Astrocyte of the cerebellum (primary cell): ENCODE data around the gene COLEC12.

Source experiments
- DNase-seq: peaks from one replicate; pipeline ENCODE4 v3.0.0-alpha.2; 2011; ENCODE audit warnings: low read depth
- H3K4me3 ChIP-seq: 2 replicates; pipeline ENCODE4 v1.5.1; 2011; ENCODE audit warnings: mild to moderate bottlenecking, low read depth, low read length, moderate library complexity
- CTCF ChIP-seq: IDR thresholded peaks from 2 replicates; pipeline ENCODE4 v1.5.1; 2012; ENCODE audit warnings: low read length, low read depth, moderate library complexity, mild to moderate bottlenecking; ENCODE audit errors: missing control alignments
- in situ Hi-C: cut with HindIII; loops from 2 replicates; pipeline ENCODE4 v1.10.0; 2017; ENCODE audit warnings: low sequenced_read_pairs

The COLEC12 gene

GRCh38 chr18:518081-518480 lies 17.6 kb upstream of the COLEC12 start:
- in situ Hi-C loops, result no loop called here
- TF ChIP-seq CTCF, result no peak
- DNase-seq, result no peak
- no peak overlapping the region for H3K4me3 ChIP-seq

GRCh38 chr18:515838-516237 lies 15.3 kb upstream of the COLEC12 start:
- H3K4me3 ChIP-seq, result no peak overlapping the region
- no peak for DNase-seq
- in situ Hi-C loops, result no loop called here
- no peak for TF ChIP-seq CTCF

DNA sequence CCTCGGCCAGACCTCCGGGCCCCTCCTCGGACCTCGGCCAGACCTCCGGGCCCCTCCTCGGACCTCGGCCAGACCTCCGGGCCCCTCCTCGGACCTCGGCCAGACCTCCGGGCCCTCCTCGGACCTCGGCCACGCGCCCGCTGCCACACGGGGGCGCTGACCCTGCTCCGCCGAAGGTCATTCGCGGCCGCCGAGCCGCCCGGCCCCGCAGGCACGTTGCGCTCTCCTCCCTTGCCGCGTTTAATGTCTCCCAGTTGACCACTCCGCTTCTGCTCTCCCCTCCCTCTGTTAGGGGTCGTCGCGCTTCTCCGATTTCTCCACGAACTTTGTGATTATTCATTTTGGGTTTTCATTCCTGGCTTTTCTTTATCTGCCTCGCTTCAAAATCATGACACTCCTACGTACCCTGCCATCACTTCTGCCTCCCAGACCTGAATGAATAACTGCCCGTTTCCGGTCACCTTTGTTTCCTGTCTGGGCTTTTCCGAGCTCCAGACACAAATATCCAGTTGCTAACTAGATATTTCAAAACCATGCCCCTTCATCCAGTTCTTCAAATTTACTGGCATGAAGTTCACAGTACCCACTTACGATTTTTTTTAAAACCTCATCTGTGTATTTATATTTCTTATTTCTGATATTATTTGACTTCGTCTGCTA lies 14.8 kb upstream of the COLEC12 start:
- H3K4me3 ChIP-seq, result no peak overlapping the region
- TF ChIP-seq CTCF, result no peak
- in situ Hi-C loops, result no loop called here
- DNase-seq, result no peak

DNA sequence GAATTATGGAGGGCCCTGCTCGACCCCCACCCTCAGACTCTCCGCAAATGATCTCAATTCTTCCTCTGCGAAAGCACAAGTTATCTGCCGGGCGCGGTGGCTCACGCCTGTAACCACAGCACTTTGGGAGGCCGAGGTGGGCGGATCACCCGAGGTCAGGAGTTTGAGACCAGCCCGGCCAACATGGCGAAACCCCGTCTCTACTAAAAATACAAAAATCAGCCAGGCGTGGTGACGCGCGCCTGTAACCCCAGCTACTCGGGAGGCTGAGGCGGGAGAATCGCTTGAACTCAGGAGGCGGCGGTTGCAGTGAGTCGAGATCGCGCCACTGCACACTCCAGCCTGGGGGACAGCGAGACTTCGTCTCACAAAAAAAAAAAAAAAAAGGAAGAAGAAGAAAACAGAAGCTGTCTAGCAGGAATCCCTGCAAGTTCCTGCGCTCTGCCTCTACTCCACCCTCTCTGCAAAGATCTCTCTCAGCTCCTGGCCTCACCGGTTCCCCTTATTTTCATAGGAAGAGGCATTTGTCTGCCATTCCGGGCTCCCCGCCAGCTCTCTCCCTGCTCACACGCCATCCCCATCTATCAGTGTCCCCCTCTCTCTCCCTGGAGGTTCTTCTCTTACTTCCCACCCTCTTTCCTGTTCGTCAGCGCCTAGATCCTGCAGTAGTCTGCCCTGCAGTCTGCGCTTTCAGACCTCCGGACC lies 13.5 kb upstream of the COLEC12 start:
- DNase-seq, result no peak
- in situ Hi-C loops, result no loop called here
- no peak for TF ChIP-seq CTCF
- no peak overlapping the region for H3K4me3 ChIP-seq

- in situ Hi-C loops, result no loop called here
- no peak for DNase-seq
- no peak overlapping the region for H3K4me3 ChIP-seq
- no peak for TF ChIP-seq CTCF
Measured at GRCh38 chr18:512957-513356, 12.5 kb upstream of the COLEC12 start.

DNA sequence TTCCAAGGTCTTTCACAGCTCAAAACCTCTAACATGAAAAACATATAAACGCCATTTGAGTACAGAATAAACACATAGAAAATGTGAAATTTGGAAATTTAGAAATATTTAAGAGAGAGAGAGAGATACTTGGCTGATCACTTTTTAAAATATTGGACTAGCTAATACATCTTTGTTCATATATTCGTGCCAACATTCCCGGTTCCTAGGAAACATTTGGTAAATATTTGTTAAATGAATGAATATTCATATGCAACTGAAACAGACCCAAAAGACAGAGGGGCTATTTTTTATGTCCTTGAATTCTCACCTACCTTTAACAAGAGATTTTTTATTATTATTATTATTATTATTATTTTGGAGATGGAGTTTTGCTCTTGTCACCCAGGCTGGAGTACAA lies 8.3 kb upstream of the COLEC12 start:
- in situ Hi-C loops, result loop anchor here (5.0 kb wide), 1 partner anchor 87 kb away; no protein-coding TSS in a partner anchor
- no peak overlapping the region for H3K4me3 ChIP-seq
- DNase-seq, result no peak
- no peak for TF ChIP-seq CTCF
